ENCODE results near the gene ASPHD1. TPM values are rescaled to one million over a fixed set of nuclear protein-coding genes. Genes with fewer than 3 reads are reported as not detected.

Gene ASPHD1
- polyA plus RNA-seq, 4 donors = 0.67 to 11.5 (median 3.0) TPM

DNA sequence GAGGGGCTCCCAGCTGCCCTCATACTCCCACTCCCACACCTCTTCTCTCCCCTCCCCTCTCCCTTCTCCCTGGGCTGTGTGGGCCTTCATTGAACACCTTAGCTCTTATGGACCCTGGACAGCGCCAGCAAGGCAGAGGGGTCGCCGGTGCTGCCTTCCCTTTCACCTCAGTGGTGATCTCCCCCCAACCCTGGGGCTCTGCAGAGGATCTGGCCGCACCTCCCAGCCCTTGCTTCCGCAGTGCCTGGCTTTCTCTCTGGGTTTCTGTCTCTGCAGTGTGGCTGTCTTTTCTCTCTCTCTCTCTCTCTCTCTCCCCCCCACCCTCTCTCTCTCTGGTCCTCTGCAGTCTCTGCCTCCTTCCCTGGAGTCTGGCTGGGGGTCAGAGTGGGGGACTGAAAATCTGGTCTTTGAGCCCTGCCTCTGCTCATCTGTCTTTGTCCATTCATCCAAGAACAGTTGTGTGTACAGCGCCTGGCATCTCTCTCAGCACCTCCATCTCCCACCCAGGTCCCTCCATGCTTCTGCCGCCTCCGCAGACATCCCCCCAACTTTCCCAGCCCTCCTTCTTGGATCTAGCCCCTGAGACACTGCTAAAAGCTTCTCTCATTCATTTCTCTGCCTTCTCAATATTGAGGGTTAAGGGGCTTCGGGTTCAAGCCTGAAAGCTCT is 2.0 kb upstream of the ASPHD1 start:
- Histone ChIP-seq H3K4me3 (ENCODE audit: low read depth in 1 of 3, low read length in 3 of 3) (peak overlapping the region in 1 of 3 donors; percentile 53), H3K4me1 (ENCODE audit: control insufficient read depth in 3 of 3, insufficient read depth in 2 of 3, low read depth in 1 of 3, low read length in 2 of 3) (peaks cover 0 to 44% (median 0%) of the 10 kb centered on the region in 3 donors), H3K36me3 (ENCODE audit: control insufficient read depth in 3 of 3, insufficient read depth in 2 of 3, low read depth in 1 of 3, low read length in 3 of 3) (peaks cover 0 to 16% (median 0%) of the 10 kb centered on the region in 3 donors), H3K9me3 (ENCODE audit: control insufficient read depth in 2 of 2, insufficient read depth in 1 of 2, low read depth in 1 of 2, low read length in 1 of 2) (no peaks in the 10 kb centered on the region), H3K27ac (ENCODE audit: low read depth in 1 of 3, low read length in 2 of 3) (peak overlapping the region in 1 of 3 donors; percentile 90), H3K27me3 (ENCODE audit: control insufficient read depth in 3 of 3, insufficient read depth in 3 of 3, low read length in 3 of 3) (peaks cover 0 to 9% (median 0%) of the 10 kb centered on the region in 3 donors)
- DNase-seq (peak in 1 of 2 donors; percentile 28), FAIRE-seq (no peak)
- 11 to 21% (median 20%) methylated on average over 7 to 9 of the region's 9 CpGs for WGBS, 3 donors

DNA sequence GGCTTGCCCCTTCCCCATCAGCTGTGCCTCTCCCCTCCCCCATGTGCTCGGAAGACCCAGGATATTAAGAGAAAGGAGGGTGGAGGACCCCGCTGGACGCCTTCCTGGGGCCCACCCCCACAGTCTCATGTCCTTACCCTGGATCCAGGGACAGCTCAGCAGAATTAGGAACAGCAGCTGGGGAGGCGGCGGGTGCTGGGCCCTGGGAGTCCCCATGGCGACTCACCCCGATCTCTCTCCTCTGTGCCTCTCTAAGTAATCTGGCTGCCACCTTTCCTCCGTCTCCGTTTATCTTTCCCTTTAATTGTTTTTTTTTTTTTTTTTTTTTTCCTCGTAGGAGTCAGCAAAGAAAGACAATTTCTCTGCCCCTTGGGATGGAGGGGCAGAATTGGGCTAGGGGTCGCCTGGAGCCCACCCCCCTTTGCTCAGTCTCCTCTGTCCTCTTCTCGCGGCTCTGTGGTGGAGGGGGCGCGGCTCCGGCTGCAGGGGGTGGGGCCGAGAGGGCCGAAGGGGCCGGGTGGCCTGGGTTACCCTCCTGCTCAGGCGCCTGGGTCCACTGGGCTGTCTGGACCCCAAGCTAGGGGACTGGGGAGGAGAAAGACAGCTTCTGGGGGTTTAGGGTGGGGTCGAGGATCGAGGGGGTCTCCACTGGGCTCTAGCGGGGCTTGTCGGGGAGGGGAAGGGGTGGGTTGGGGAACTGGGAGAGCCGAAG is 1.3 kb upstream of the ASPHD1 start:
- FAIRE-seq (no peak), DNase-seq (peak in 1 of 2 donors; percentile 87)
- 1 to 3% (median 2%) methylated on average over 24 to 25 of the region's 25 CpGs for WGBS, 3 donors
- Histone ChIP-seq H3K4me3 (ENCODE audit: low read depth in 1 of 3, low read length in 3 of 3) (peak overlapping the region in 2 of 3 donors; percentile 28 to 53), H3K27ac (ENCODE audit: low read depth in 1 of 3, low read length in 2 of 3) (peak overlapping the region; percentile 4 to 90 (median 80)), H3K9me3 (ENCODE audit: control insufficient read depth in 2 of 2, insufficient read depth in 1 of 2, low read depth in 1 of 2, low read length in 1 of 2) (no peaks in the 10 kb centered on the region), H3K4me1 (ENCODE audit: control insufficient read depth in 3 of 3, insufficient read depth in 2 of 3, low read depth in 1 of 3, low read length in 2 of 3) (peaks cover 0 to 38% (median 0%) of the 10 kb centered on the region in 3 donors), H3K27me3 (ENCODE audit: control insufficient read depth in 3 of 3, insufficient read depth in 3 of 3, low read length in 3 of 3) (peaks cover 0 to 9% (median 0%) of the 10 kb centered on the region in 3 donors), H3K36me3 (ENCODE audit: control insufficient read depth in 3 of 3, insufficient read depth in 2 of 3, low read depth in 1 of 3, low read length in 3 of 3) (peaks cover 0 to 21% (median 0%) of the 10 kb centered on the region in 3 donors)

DNA sequence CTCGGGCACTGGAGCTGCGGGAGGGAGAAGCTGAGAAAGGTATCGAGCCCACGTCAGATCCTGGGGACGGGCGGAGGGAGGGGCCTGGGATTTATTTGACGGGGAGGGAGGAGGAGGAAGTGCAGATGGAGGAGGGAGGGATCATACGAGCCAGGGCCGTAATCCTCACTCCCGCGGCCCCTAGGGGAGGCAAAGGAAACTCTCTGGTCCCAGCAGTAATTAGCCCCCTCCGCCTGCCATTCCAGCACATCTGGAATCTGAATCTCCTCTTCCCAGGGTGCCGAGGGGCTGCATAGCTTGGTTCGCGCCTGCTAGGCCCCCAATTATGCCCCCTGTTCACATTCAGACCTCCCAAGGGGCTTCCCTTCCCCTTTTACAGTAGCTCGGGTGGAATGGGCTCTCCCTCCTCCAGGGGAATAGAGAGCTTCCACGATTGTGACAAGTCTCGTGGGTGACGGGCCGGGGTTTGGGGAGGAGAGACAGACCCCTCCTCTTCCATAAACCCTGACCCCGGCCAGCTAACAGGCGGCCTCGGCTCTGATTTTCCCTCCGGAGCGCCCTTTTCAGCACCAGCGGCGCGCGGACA is 679 bp upstream of the ASPHD1 start, which contains the start of gene SEZ6L2:
Gene SEZ6L2 (minus strand): TSS at position 35 of the 586 bp plus-strand sequence. CDS start 531 bp downstream, outside the sequence.
- peaks cover 0 to 34% (median 0%) of the 10 kb centered on the region in 3 donors for H3K4me1 ChIP-seq (ENCODE audit: control insufficient read depth in 3 of 3, insufficient read depth in 2 of 3, low read depth in 1 of 3, low read length in 2 of 3)
- peaks cover 0 to 20% (median 0%) of the 10 kb centered on the region in 3 donors for H3K36me3 ChIP-seq (ENCODE audit: control insufficient read depth in 3 of 3, insufficient read depth in 2 of 3, low read depth in 1 of 3, low read length in 3 of 3)
- no peak for FAIRE-seq
- no peaks in the 10 kb centered on the region for H3K9me3 ChIP-seq (ENCODE audit: control insufficient read depth in 2 of 2, insufficient read depth in 1 of 2, low read depth in 1 of 2, low read length in 1 of 2)
- peak; percentile 86 to 94 for DNase-seq
- peak within 1 kb of the TSS; percentile 5 to 90 (median 80) for H3K27ac ChIP-seq (ENCODE audit: low read depth in 1 of 3, low read length in 2 of 3)
- peaks cover 0 to 9% (median 0%) of the 10 kb centered on the region in 3 donors for H3K27me3 ChIP-seq (ENCODE audit: control insufficient read depth in 3 of 3, insufficient read depth in 3 of 3, low read length in 3 of 3)
- H3K4me3 ChIP-seq (ENCODE audit: low read depth in 1 of 3, low read length in 3 of 3) = peak within 1 kb of the TSS; percentile 53 to 63 (median 53)
- 1% methylated on average over 26 to 29 of the region's 29 CpGs for WGBS, 3 donors

DNA sequence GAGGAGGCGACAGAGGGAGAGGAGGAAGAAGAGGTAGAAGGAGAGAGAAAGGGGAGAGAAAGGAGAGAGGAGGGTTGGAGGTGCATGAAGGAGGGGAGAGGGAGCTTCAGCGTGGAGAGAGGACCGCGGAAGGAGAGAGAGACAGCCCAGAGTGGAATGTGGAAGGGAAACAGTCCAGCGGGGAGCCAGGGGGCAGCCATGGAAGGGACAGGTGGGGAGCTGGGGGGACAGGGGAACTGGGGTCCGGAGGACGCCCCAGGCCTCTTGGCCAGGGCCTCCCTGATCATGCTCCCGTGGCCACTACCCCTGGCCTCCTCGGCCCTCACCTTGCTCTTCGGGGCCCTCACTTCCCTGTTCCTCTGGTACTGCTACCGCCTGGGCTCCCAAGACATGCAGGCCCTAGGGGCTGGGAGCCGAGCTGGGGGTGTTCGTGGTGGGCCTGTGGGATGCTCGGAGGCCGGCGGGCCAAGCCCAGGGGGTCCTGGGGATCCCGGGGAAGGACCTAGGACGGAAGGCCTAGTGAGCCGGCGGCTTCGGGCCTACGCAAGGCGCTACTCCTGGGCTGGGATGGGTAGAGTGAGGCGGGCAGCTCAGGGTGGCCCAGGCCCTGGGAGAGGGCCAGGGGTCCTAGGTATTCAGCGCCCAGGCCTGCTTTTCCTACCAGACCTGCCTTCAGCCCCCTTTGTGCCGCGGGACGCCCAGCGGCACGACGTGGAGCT is 759 bp downstream of the ASPHD1 start:
- 52 to 58% (median 56%) methylated on average over 21 to 31 of the region's 31 CpGs for WGBS, 3 donors
- DNase-seq = peak in 1 of 2 donors; percentile 24
- H3K4me3 ChIP-seq (ENCODE audit: low read depth in 1 of 3, low read length in 3 of 3) = peak overlapping the region in 2 of 3 donors; percentile 53 to 63
- FAIRE-seq = no peak
- peaks cover 0 to 23% (median 0%) of the 10 kb centered on the region in 3 donors for H3K36me3 ChIP-seq (ENCODE audit: control insufficient read depth in 3 of 3, insufficient read depth in 2 of 3, low read depth in 1 of 3, low read length in 3 of 3)
- H3K4me1 ChIP-seq (ENCODE audit: control insufficient read depth in 3 of 3, insufficient read depth in 2 of 3, low read depth in 1 of 3, low read length in 2 of 3) = peaks cover 0 to 33% (median 0%) of the 10 kb centered on the region in 3 donors
- no peaks in the 10 kb centered on the region for H3K9me3 ChIP-seq (ENCODE audit: control insufficient read depth in 2 of 2, insufficient read depth in 1 of 2, low read depth in 1 of 2, low read length in 1 of 2)
- peak overlapping the region in 2 of 3 donors; percentile 64 to 90 for H3K27ac ChIP-seq (ENCODE audit: low read depth in 1 of 3, low read length in 2 of 3)
- peaks cover 0 to 9% (median 0%) of the 10 kb centered on the region in 3 donors for H3K27me3 ChIP-seq (ENCODE audit: control insufficient read depth in 3 of 3, insufficient read depth in 3 of 3, low read length in 3 of 3)

DNA sequence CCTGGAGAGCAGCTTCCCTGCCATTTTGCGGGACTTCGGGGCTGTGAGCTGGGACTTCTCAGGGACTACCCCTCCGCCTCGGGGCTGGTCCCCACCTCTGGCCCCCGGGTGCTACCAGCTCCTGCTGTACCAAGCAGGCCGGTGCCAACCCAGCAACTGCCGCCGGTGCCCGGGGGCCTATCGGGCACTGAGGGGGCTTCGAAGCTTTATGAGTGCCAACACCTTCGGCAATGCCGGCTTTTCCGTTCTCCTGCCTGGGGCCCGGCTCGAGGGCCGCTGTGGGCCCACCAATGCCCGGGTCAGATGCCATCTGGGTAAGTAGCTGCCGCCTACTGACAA is 1.3 kb downstream of the ASPHD1 start:
- H3K4me3 ChIP-seq (ENCODE audit: low read depth in 1 of 3, low read length in 3 of 3) = peak overlapping the region in 1 of 3 donors; percentile 53

DNA sequence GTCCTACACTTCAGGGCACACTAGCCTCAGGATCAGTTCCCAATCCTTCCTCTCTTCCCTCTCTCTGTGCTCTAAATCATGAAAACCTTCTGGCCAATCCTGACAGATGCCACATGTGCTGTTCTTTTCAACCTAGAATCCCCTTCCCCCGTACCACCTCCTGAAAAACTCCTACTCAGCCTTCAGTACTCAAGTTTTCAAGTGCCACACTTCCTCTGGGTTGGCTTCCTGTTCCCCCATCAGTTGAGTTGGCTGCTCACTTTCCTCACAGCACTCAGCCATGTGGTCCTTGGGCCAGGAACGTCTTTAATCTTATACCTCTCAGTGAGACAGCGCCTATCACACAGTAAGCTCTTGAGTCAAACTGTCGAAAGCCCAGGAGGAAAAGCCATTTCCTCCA is 3.3 kb downstream of the ASPHD1 start:
- Histone ChIP-seq H3K36me3 (ENCODE audit: control insufficient read depth in 3 of 3, insufficient read depth in 2 of 3, low read depth in 1 of 3, low read length in 3 of 3) (peaks cover 0 to 39% (median 0%) of the 10 kb centered on the region in 3 donors), H3K9me3 (ENCODE audit: control insufficient read depth in 2 of 2, insufficient read depth in 1 of 2, low read depth in 1 of 2, low read length in 1 of 2) (no peaks in the 10 kb centered on the region), H3K4me1 (ENCODE audit: control insufficient read depth in 3 of 3, insufficient read depth in 2 of 3, low read depth in 1 of 3, low read length in 2 of 3) (peaks cover 0 to 23% (median 0%) of the 10 kb centered on the region in 3 donors), H3K4me3 (ENCODE audit: low read depth in 1 of 3, low read length in 3 of 3) (no peak overlapping the region), H3K27me3 (ENCODE audit: control insufficient read depth in 3 of 3, insufficient read depth in 3 of 3, low read length in 3 of 3) (peaks cover 0 to 3% (median 0%) of the 10 kb centered on the region in 3 donors), H3K27ac (ENCODE audit: low read depth in 1 of 3, low read length in 2 of 3) (no peak overlapping the region)
- DNase-seq (no peak), FAIRE-seq (no peak)
- WGBS, 3 donors = 65 to 78% (median 69%) methylated on average over 4 of the region's 4 CpGs

More for the DNA sequence above, 1.3 kb downstream of the ASPHD1 start:
- FAIRE-seq = no peak
- Histone ChIP-seq H3K4me1 (ENCODE audit: control insufficient read depth in 3 of 3, insufficient read depth in 2 of 3, low read depth in 1 of 3, low read length in 2 of 3) (peaks cover 0 to 33% (median 0%) of the 10 kb centered on the region in 3 donors), H3K9me3 (ENCODE audit: control insufficient read depth in 2 of 2, insufficient read depth in 1 of 2, low read depth in 1 of 2, low read length in 1 of 2) (no peaks in the 10 kb centered on the region), H3K36me3 (ENCODE audit: control insufficient read depth in 3 of 3, insufficient read depth in 2 of 3, low read depth in 1 of 3, low read length in 3 of 3) (peaks cover 0 to 27% (median 0%) of the 10 kb centered on the region in 3 donors), H3K27ac (ENCODE audit: low read depth in 1 of 3, low read length in 2 of 3) (peak overlapping the region in 1 of 3 donors; percentile 90), H3K27me3 (ENCODE audit: control insufficient read depth in 3 of 3, insufficient read depth in 3 of 3, low read length in 3 of 3) (peaks cover 0 to 9% (median 0%) of the 10 kb centered on the region in 3 donors)
- WGBS, 3 donors = 81 to 91% (median 91%) methylated on average over 16 to 19 of the region's 19 CpGs
- DNase-seq = no peak

DNA sequence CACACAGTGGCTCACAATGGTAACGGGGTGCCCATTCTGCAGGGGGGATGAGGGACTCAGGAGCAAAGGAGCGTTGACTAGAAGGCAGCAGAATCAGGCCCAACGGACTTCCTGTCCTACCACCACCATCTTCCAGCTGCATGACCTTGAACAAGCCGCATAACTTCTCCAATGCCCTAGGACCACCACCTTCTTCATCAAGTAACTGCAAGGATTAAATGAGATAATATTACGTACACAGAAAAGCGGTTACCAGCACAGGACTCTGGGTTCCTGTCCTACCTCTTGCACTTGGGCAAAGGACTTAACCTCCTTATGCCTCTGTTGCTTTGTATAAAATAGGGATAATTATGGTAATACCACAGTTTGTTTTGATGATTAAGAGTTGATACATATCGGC is 4.7 kb downstream of the ASPHD1 start:
- H3K36me3 ChIP-seq (ENCODE audit: control insufficient read depth in 3 of 3, insufficient read depth in 2 of 3, low read depth in 1 of 3, low read length in 3 of 3) = peaks cover 0 to 40% (median 0%) of the 10 kb centered on the region in 3 donors
- 92 to 95% (median 92%) methylated on average over 7 of the region's 7 CpGs for WGBS, 3 donors
- FAIRE-seq = no peak
- peaks cover 0 to 15% (median 0%) of the 10 kb centered on the region in 3 donors for H3K4me1 ChIP-seq (ENCODE audit: control insufficient read depth in 3 of 3, insufficient read depth in 2 of 3, low read depth in 1 of 3, low read length in 2 of 3)
- no peak overlapping the region for H3K4me3 ChIP-seq (ENCODE audit: low read depth in 1 of 3, low read length in 3 of 3)
- no peaks in the 10 kb centered on the region for H3K27me3 ChIP-seq (ENCODE audit: control insufficient read depth in 3 of 3, insufficient read depth in 3 of 3, low read length in 3 of 3)
- H3K27ac ChIP-seq (ENCODE audit: low read depth in 1 of 3, low read length in 2 of 3) = no peak overlapping the region
- no peak for DNase-seq
- no peaks in the 10 kb centered on the region for H3K9me3 ChIP-seq (ENCODE audit: control insufficient read depth in 2 of 2, insufficient read depth in 1 of 2, low read depth in 1 of 2, low read length in 1 of 2)
